DMS53 (cell line): ENCODE data around the gene ORC2.

Experiments used
- DNase-seq: peaks from one replicate; lab custom pipeline; 2025; lab: John Stamatoyannopoulos, UW

Gene ORC2

GRCh38 chr2:200860092-200860795 lies 103.2 kb downstream of the ORC2 start:
- no peak for DNase-seq
